Measurements from ENCODE around the gene MAP3K9. TPM values are rescaled to one million over a fixed set of nuclear protein-coding genes. Genes with fewer than 3 reads are reported as not detected.
"Not testable (repeated sequence)": the region's sequence is repeated elsewhere in the genome, so short reads cannot be mapped to it uniquely, and the experiment has no call there.

MAP3K9 gene
- total RNA-seq, 3 donors from 2014 or later, result 3.1 to 4.8 (median 4.7) TPM

- H3K36me3 Mint-ChIP-seq (ENCODE audit: insufficient read depth), result no peaks in the 10 kb centered on the region
- H3K4me3 Mint-ChIP-seq, result no peak overlapping the region
- H3K4me1 Mint-ChIP-seq (ENCODE audit: low read depth), result peaks cover 2% of the 10 kb centered on the region
- no peak for ATAC-seq
- DNase-seq, result peak; percentile 36
- H3K27me3 Mint-ChIP-seq (ENCODE audit: low read depth), result peaks cover 5% of the 10 kb centered on the region
- no peaks in the 10 kb centered on the region for H3K9me3 Mint-ChIP-seq
These were observed 95.2 kb downstream of the MAP3K9 start for GRCh38 chr14:70714055-70714550.

GRCh38 chr14:70713511-70713916 lies 95.8 kb downstream of the MAP3K9 start:
- peaks cover 2% of the 10 kb centered on the region for H3K4me1 Mint-ChIP-seq (ENCODE audit: low read depth)
- no peaks in the 10 kb centered on the region for H3K36me3 Mint-ChIP-seq (ENCODE audit: insufficient read depth)
- DNase-seq, result no peak
- H3K9me3 Mint-ChIP-seq, result no peaks in the 10 kb centered on the region
- no peak for ATAC-seq
- peaks cover 5% of the 10 kb centered on the region for H3K27me3 Mint-ChIP-seq (ENCODE audit: low read depth)
- no peak overlapping the region for H3K4me3 Mint-ChIP-seq

- DNase-seq (no peak), ATAC-seq (no peak)
- H3K9me3 Mint-ChIP-seq, result no peaks in the 10 kb centered on the region
- no peaks in the 10 kb centered on the region for H3K36me3 Mint-ChIP-seq (ENCODE audit: insufficient read depth)
- H3K4me1 Mint-ChIP-seq (ENCODE audit: low read depth), result peaks cover 2% of the 10 kb centered on the region
- no peak overlapping the region for H3K4me3 Mint-ChIP-seq
- H3K27me3 Mint-ChIP-seq (ENCODE audit: low read depth), result peaks cover 5% of the 10 kb centered on the region
These were observed 96.2 kb downstream of the MAP3K9 start for GRCh38 chr14:70713096-70713495.

GRCh38 chr14:70711451-70711850 lies 97.9 kb downstream of the MAP3K9 start:
- Mint-ChIP-seq H3K4me3 (no peak overlapping the region), H3K9me3 (no peaks in the 10 kb centered on the region), H3K36me3 (ENCODE audit: insufficient read depth) (no peaks in the 10 kb centered on the region), H3K27me3 (ENCODE audit: low read depth) (peaks cover 5% of the 10 kb centered on the region), H3K4me1 (ENCODE audit: low read depth) (peaks cover 2% of the 10 kb centered on the region)
- no peak for DNase-seq
- ATAC-seq, result no peak

GRCh38 chr14:70709726-70710382 lies 99.5 kb downstream of the MAP3K9 start:
- H3K4me1 Mint-ChIP-seq (ENCODE audit: low read depth), result peaks cover 2% of the 10 kb centered on the region
- no peaks in the 10 kb centered on the region for H3K36me3 Mint-ChIP-seq (ENCODE audit: insufficient read depth)
- ATAC-seq, result no peak
- no peaks in the 10 kb centered on the region for H3K9me3 Mint-ChIP-seq
- DNase-seq, result no peak
- H3K4me3 Mint-ChIP-seq, result no peak overlapping the region
- no peaks in the 10 kb centered on the region for H3K27me3 Mint-ChIP-seq (ENCODE audit: low read depth)

GRCh38 chr14:70708717-70709570 lies 100.4 kb downstream of the MAP3K9 start:
- H3K9me3 Mint-ChIP-seq, result no peaks in the 10 kb centered on the region
- no peaks in the 10 kb centered on the region for H3K36me3 Mint-ChIP-seq (ENCODE audit: insufficient read depth)
- H3K4me1 Mint-ChIP-seq (ENCODE audit: low read depth), result peaks cover under 1% of the 10 kb centered on the region
- no peak overlapping the region for H3K4me3 Mint-ChIP-seq
- ATAC-seq, result no peak
- no peak for DNase-seq
- no peaks in the 10 kb centered on the region for H3K27me3 Mint-ChIP-seq (ENCODE audit: low read depth)

GRCh38 chr14:70707138-70708038 lies 101.9 kb downstream of the MAP3K9 start:
- DNase-seq (no peak), ATAC-seq (no peak)
- Mint-ChIP-seq H3K36me3 (ENCODE audit: insufficient read depth) (no peaks in the 10 kb centered on the region), H3K9me3 (no peaks in the 10 kb centered on the region), H3K4me1 (ENCODE audit: low read depth) (no peaks in the 10 kb centered on the region), H3K27me3 (ENCODE audit: low read depth) (no peaks in the 10 kb centered on the region), H3K4me3 (no peak overlapping the region)

- ATAC-seq (no peak), DNase-seq (no peak)
- Mint-ChIP-seq H3K36me3 (ENCODE audit: insufficient read depth) (no peaks in the 10 kb centered on the region), H3K4me3 (no peak overlapping the region), H3K4me1 (ENCODE audit: low read depth) (no peaks in the 10 kb centered on the region), H3K9me3 (no peaks in the 10 kb centered on the region), H3K27me3 (ENCODE audit: low read depth) (no peaks in the 10 kb centered on the region)
These were observed 103.1 kb downstream of the MAP3K9 start for GRCh38 chr14:70706177-70706576.

- ATAC-seq (no peak), DNase-seq (no peak)
- Mint-ChIP-seq H3K4me1 (ENCODE audit: low read depth) (no peaks in the 10 kb centered on the region), H3K27me3 (ENCODE audit: low read depth) (no peaks in the 10 kb centered on the region), H3K9me3 (no peaks in the 10 kb centered on the region), H3K4me3 (no peak overlapping the region), H3K36me3 (ENCODE audit: insufficient read depth) (no peaks in the 10 kb centered on the region)
These were observed 104.4 kb downstream of the MAP3K9 start for GRCh38 chr14:70704960-70705359.

- not testable (repeated sequence) for ATAC-seq; DNase-seq; H3K4me1 Mint-ChIP-seq (ENCODE audit: low read depth); H3K9me3 Mint-ChIP-seq; H3K36me3 Mint-ChIP-seq (ENCODE audit: insufficient read depth); H3K27me3 Mint-ChIP-seq (ENCODE audit: low read depth); H3K4me3 Mint-ChIP-seq
These were observed 105.6 kb downstream of the MAP3K9 start for GRCh38 chr14:70703621-70704168.

GRCh38 chr14:70702161-70702560 lies 107.2 kb downstream of the MAP3K9 start:
- no peaks in the 10 kb centered on the region for H3K4me1 Mint-ChIP-seq (ENCODE audit: low read depth)
- H3K9me3 Mint-ChIP-seq, result no peaks in the 10 kb centered on the region
- ATAC-seq (no peak), DNase-seq (no peak)
- no peaks in the 10 kb centered on the region for H3K36me3 Mint-ChIP-seq (ENCODE audit: insufficient read depth)
- no peak overlapping the region for H3K4me3 Mint-ChIP-seq
- peaks cover 1% of the 10 kb centered on the region for H3K27me3 Mint-ChIP-seq (ENCODE audit: low read depth)

GRCh38 chr14:70701610-70702009 lies 107.7 kb downstream of the MAP3K9 start:
- no peaks in the 10 kb centered on the region for H3K36me3 Mint-ChIP-seq (ENCODE audit: insufficient read depth)
- H3K4me1 Mint-ChIP-seq (ENCODE audit: low read depth), result no peaks in the 10 kb centered on the region
- H3K9me3 Mint-ChIP-seq, result no peaks in the 10 kb centered on the region
- DNase-seq, result no peak
- no peak overlapping the region for H3K4me3 Mint-ChIP-seq
- ATAC-seq, result no peak
- H3K27me3 Mint-ChIP-seq (ENCODE audit: low read depth), result peaks cover 1% of the 10 kb centered on the region

- no peaks in the 10 kb centered on the region for H3K9me3 Mint-ChIP-seq
- H3K4me3 Mint-ChIP-seq, result no peak overlapping the region
- H3K27me3 Mint-ChIP-seq (ENCODE audit: low read depth), result peaks cover 1% of the 10 kb centered on the region
- no peaks in the 10 kb centered on the region for H3K4me1 Mint-ChIP-seq (ENCODE audit: low read depth)
- no peaks in the 10 kb centered on the region for H3K36me3 Mint-ChIP-seq (ENCODE audit: insufficient read depth)
- ATAC-seq, result no peak
- no peak for DNase-seq
These were observed 108.2 kb downstream of the MAP3K9 start for GRCh38 chr14:70700955-70701585.

Data from activated T-cell treated with anti-CD3 and anti-CD28 coated beads, Interleukin-2, amount 50 U/mL, for 4 hours (primary cell).